IMR-90 (cell line): ENCODE measurements around the gene TMEM237.

Experiments
- CEBPB ChIP-seq: IDR thresholded peaks from 2 replicates; pipeline ENCODE4 v1.6.1; 2012; ENCODE audit warnings: low read depth, low read length, improper control_type of control experiment
- MXI1 ChIP-seq: IDR thresholded peaks from 2 replicates; pipeline ENCODE4 v1.6.1; 2012; ENCODE audit warnings: low read depth, mild to moderate bottlenecking, low read length, moderate library complexity, borderline replicate concordance
- TF ChIP-seq, protein P1 (sequence below): conservative IDR thresholded peaks from 2 replicates; pipeline ENCODE4 v1.5.1; 2012; ENCODE audit warnings: mild to moderate bottlenecking, low read depth, low read length, improper control_type of control experiment

DNA sequence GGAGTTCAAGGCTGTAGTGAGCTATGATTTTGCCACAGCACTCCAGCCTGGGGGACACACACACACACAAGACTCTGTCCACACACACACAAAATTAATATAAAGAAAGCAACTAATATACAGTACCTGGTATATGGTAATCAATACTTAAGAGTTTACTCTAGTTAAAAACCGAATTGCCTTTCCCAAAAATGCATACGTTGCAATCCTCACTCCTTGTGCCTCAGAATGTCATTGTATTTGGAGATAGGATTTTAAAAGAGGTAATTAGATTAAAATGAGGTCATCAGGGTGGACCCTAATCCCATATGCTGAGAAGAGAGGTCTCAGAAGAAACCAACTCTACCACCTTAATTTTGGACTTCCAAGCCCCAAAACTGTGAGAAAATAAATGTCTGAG is 35.7 kb downstream of the TMEM237 start:
- TF ChIP-seq MXI1 (no peak), CEBPB (no peak)
- TF ChIP-seq, protein P1, sequence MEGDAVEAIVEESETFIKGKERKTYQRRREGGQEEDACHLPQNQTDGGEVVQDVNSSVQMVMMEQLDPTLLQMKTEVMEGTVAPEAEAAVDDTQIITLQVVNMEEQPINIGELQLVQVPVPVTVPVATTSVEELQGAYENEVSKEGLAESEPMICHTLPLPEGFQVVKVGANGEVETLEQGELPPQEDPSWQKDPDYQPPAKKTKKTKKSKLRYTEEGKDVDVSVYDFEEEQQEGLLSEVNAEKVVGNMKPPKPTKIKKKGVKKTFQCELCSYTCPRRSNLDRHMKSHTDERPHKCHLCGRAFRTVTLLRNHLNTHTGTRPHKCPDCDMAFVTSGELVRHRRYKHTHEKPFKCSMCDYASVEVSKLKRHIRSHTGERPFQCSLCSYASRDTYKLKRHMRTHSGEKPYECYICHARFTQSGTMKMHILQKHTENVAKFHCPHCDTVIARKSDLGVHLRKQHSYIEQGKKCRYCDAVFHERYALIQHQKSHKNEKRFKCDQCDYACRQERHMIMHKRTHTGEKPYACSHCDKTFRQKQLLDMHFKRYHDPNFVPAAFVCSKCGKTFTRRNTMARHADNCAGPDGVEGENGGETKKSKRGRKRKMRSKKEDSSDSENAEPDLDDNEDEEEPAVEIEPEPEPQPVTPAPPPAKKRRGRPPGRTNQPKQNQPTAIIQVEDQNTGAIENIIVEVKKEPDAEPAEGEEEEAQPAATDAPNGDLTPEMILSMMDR = no peak
